NCI-H146 treated with DMSO at 0.1 percent for 48 hours (cell line): ENCODE results near the gene CALHM3.

ENCODE experiments used
- DNase-seq: peaks from one replicate; lab custom pipeline; 2025; ENCODE audit not compliant: unreplicated experiment; lab: John Stamatoyannopoulos, UW

CALHM3 gene

DNA sequence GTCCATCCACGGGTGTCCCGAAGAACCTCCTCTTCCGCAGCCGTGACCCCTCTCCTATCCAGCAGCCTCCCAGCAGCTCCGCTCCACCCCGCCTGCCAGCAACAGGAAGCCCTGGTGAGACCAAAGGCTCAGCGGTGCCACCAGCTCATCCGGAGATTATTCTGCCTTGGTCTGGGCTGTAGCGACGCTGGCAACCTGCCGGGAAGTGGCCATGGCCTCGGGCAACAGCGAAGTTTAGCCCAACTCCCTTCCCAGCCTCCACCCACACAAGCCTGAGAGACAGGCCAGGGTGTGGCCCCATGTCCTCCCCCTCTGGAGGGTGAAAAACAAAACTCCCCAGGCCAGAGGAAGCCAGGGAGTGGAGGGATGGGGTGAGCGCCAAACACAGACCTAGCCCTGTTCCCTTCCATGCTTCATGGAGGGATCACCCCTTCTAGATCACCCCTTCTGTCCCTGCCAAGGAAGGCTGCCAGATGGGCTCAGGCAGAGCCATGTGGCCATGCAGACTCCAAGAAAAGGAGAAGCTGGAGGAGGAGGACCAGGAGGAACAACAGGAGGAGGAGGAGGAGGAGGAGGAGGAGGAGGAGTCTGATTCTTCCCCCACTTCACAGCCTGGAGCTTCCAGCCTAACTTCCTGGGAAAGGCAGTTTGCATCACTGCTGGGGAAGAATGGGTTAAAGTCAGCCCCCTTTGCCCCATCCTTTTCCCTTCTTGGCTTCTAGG, 27.8 kb downstream of the CALHM3 start:
- DNase-seq, result no peak

DNA sequence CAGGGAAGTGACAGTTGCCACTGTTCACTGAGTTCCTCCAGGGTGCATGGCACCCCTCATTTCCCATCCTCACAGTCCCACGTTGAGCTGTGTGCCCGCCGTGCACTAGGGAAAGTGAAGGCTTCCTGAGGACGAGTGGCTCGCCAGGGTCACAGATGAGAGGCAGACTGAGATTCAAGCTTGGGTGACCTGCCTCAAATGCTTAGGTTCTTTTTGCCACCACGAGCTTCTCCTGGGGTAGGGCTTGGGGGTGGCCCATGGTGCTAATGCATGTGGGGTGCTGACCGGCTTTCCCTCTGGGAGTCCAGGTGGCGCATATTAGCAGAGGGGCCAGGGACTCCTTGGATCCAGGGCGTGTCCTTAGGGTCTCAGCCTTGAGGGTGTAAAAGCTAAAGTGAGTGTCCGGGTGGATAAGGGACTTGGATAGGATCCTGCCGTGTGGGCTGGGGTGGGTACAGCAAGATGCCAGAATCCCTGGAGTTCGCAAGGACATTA, 28.8 kb downstream of the CALHM3 start:
- no peak for DNase-seq

DNA sequence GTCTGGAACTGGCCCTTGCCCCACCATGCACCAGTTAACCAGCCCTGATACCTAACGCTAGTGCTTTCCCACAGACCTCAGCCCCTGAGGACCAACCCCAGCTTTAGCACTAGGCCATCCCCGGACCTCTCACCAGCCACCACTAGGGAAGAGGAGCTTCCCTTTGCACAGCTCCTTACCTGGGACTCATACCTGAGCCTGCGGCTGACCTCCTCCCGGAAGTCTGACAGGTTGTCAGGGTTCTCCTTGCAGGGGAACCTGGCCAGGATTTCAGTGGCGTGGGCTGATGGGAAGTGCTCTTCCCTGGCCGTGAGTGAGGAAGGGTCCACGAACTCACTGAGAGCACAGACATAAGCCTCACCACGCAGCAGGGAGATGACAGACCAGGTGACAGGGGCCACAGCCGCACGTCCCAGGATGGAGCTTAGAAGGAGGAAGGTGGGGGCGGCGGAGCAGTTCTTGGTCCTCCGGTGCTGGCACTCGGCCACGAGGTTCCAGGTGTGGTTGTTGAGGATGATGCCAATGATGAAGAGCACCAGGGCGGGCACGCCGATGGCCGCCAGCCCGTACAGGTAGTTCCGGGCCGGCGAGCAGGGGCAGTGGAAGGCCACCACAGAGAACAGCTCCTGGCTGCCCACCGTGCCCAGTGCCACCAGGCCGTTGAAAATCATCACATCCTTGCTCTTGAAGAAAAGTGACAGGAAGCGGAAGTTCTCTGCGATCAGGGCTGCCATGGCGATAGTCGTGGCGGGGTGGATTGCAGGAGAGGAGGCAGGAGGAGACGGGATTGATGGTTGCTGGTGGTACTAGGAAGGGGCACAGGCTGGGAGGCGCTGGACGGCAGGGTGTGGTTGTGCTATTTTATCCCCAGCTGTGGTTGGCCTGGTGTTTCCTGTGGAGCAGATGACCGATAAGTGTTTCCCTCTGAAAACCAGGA, 29.6 kb downstream of the CALHM3 start:
- no peak for DNase-seq

DNA sequence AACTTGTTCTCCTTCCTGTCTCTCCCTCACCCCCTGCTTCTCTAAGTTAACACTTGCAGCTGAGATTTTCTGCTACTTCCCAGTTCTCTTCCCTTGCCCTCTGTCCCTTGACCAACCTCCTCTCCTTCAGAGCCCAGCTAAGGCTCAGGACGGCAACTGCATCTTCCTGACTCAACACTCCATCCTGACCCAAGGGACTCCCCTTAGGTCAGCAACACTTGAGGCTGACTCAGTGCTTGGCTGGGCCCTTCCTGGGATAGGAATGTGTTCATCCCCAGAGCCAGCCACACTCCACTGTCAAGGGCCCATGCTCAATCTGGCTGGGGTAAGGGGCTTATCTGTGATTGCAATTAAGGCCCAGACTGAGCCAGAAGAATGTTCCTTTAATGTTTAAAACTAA, 30.3 kb downstream of the CALHM3 start:
- no peak for DNase-seq

DNA sequence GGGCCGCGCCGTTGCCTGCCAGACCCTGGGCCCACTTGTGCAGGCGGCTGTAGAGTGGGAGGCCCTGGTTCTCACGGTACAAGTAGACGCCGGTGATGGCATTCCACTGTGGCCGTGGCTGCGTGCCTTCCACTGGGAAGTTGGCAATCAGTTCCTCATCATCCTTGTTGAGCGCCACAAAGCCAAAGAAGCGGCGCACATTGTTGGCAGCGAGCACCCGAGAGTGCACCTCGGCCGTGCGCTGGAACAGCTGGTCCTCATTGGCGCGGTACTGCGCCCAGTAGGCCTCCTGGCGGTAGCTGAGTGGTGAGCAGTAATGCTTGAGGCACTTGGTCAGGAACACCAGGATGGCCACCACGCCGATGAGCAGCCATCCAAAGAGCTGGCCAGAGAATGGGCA, 31.9 kb downstream of the CALHM3 start:
- no peak for DNase-seq

DNA sequence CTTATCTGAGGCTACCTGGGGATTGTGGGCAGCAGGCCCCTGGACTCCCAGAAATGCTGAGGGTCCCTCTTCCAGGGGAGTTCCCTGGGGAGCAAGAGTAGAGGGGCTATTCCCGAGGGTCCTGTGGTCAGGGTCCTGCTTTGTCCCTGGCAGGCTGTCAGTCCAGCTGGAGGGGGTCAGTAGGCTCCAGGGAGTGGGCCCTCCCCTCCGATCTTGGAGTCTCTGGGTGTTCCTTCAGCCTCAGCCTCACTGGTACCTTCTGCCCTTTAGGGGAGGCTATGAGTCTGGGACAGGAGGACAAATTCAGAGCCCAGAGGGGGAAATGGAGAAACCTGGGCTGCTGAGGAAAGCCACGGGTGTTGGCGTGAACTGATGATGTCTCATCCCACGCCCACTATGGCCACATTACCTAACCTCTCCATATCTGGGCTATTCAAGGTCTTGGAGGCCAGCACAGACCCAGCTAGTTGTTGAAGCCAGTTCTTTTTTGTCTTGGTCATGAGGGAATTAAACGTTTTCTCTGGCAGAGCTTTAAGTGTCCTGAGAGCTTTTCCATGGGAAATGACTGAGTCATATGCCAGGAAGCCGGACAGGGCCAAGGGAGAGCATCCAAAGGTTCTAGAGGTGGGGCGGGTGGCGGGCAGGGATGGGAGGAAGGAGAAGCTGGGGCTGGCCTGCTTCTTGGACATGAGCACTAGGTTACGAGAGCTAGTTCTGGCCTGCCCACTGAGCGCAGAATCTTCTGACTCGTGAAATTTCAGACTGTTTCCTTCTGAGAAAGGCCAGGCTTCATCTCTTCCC, 33.1 kb downstream of the CALHM3 start:
- DNase-seq, result no peak

DNA sequence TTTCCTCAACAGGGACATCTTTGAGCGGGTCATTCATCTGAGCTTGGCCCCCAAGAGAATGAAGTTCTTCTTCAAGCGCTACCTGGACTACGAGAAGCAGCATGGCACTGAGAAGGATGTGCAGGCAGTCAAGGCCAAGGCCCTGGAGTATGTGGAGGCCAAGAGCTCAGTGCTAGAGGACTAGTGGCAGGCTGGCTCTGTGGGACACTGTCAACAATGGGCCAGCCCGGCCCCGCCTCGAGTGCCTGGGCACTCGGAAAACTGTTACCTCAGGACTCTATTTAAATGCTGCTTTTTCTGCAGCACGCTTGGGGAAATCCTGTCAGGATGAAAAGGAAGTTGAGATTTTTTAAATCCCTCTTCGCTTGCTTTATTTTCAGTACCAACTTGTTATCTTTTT, 33.7 kb downstream of the CALHM3 start:
- no peak for DNase-seq

DNA sequence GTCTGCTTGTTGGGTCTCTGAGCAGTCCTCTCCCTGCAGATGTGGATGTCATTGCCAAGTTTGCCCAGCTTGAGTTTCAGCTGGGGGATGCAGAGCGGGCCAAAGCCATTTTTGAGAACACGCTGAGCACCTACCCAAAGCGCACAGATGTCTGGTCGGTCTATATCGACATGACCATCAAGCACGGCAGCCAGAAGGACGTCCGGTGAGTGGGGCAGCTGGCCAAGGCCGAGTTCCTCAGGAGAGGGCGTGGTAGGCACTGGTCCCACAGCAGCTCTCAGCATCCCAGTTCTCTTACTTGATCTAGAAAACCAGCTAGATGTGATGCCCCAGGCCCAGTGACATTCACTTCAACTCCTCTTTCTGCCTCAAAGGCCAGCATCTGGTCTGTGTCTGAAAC, 34.6 kb downstream of the CALHM3 start:
- DNase-seq, result no peak

DNA sequence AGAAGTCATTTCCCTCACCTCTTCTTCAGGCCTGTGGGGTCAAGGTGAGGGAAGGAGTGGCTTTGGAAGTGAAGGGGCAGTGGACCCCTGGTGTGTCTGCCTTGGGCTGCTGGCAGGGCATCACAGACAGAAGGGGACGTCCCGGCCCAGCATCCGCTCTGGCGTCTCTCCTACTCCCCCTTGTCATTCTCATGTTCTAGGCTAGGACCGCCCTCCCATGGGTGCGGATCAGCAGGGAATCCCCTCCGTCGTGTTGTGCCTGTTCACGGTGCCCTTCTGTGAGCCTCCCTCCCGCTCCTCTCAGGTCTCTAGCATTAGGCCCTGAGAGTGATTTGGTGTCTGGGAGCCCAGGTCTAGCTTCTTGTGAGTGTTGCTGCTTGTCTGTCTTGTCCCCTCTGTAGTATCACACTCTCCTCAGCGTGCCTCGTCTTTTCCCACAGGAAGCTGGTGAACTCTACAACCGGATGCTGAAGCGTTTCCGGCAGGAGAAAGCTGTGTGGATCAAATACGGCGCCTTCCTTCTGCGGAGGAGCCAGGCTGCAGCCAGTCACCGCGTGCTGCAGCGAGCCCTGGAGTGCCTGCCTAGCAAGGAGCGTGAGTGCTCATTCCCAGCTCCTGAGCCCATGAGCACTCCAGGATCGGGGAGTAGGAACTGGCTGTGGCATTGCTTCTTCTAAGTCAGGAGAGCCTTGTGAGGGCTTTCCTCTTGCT, 35.4 kb downstream of the CALHM3 start:
- no peak for DNase-seq

DNA sequence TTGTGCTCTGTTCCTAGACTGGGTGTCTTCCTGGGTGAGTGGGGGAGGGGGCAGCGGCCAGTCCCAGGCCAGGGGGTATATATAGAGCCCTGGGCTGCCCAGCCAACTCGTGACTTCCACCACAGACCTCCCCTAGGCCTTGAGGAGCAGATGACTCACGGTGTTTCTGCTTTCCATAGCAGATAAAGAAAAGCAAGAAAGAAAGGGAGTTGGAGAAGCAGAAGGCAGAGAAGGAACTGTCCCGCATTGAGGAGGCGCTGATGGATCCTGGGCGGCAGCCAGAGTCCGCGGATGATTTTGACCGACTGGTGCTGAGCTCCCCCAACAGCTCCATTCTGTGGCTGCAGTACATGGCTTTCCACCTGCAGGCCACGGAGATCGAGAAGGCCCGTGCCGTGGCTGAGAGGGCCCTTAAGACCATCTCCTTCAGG, 37.0 kb downstream of the CALHM3 start:
- DNase-seq, result no peak

DNA sequence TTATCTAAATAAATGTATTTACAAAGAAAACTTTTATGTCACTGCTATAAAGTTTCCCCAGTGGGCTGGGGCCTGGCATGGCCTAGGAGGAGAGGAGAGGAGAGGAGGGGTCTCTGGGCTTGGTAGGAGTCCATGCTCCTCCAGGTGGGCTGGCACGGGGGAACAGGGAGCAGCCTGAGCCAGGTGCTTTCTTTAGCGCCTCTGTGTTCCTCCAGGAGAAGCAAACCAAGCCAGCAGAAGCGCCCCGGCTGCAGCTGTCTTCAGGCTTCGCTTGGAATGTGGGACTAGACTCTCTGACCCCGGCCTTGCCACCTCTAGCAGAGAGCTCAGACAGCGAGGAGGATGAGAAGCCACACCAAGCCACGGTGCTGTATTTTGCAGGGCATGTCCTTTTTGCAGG, 37.4 kb downstream of the CALHM3 start:
- no peak for DNase-seq

DNA sequence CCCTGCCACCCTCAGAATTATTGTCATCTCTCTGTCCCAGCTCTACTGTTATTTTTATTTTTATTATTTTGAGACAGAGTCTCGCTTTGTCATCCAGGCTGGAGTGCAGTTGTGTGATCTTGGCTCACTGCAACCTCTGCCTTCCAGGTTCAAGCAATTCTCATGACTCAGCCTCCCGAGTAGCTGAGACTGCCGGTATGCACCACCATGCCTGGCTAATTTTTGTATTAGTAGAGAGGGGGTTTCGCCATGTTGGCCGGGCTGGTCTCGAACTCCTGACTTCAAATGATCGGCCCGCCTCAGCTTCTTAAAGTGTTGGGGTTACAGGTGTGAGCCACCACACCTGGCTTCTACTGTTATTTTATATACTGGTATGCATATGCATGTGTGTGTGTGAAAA, 37.8 kb downstream of the CALHM3 start:
- no peak for DNase-seq

DNA sequence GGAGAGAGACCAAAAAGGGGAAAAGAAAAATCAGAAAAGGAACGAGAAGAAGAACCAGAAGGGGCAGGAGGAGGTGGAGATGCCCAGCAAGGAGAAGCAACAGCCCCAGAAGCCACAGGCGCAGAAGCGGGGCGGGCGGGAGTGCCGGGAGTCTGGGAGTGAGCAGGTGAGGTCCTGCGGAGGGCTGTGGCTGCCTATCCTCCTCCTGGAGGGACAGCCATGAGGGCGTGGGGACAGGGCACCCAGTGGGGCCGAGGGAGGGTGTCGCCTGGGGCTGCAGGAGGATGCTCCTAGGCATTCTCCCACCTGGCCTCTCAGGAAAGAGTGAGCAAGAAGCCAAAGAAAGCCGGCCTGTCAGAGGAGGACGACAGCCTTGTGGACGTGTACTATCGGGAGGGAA, 38.6 kb downstream of the CALHM3 start:
- DNase-seq, result no peak

DNA sequence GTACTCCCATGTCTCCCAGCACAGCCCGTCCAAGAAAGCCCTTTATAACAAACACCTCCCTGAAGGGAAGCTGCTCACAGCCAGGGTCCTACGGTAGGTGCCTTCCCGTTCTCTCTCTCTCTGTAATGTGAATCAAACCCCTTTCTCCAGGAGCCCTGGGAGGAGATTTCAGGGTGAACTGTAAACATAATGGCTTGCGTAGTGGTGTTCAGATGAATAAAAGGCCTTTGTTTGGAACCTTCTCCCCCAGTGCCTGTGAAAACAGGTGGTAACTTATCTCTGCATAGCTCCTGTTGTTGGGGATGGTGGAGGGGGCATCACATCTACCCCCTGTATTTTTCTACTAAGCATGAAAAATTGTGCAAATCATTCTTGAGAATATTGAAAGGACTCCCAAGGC, 39.3 kb downstream of the CALHM3 start:
- DNase-seq, result no peak

DNA sequence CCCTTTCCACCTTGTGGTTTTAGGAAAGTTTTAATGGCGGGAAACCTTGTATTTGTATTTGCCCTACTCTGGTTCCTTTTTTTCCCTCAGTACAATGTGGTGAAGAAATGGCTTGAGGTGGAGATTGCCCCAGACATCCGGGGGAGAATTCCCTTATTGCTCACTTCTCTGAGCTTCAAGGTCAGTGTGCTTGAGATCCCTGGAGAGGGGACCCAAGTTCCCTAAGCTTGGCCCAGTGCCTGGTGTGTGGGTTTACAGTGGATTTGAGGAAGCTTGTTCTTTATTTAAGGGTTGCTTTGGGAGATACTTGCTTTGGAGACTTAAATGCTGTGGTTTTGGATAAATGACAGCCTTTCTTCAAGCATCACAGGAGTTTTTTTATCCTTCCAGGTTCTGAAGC, 45.2 kb downstream of the CALHM3 start:
- no peak for DNase-seq

DNA sequence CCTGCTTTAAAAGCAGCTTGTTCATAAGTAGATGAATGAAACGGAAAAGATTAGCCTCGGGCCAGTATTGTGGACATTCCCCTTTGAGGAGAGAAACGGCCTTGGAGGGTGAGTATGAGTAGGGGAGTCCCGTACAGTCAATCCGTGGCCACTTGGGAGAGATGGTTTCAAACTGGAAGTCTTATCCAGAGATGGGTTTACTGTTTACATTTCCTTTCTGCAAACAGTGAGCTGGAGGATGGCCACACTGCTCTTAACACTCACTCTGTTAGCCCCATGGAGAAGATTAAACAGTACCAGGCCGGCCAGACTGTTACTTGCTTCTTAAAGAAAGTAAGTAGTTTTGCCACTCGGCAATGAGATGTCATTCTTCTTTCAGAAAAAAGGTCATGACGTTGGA, 47.1 kb downstream of the CALHM3 start:
- DNase-seq, result no peak

DNA sequence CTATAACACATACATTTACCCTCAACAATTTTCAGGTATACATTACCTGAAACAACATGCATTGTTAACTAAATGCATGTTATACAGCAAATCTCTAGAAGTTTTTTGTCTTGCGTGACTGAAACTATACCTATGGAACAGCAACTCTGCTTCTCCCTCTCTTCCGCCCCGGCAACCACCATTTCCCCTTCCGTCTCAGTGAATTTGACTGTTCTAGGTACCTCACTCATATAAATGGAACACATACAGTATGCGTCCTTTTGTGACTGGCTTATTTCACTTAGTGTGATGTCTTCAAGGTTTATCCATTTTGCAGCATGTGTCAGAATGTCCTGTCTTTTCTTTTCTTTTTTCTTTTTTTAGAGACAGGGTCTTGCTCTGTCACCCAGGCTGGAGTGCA, 49.4 kb downstream of the CALHM3 start:
- no peak for DNase-seq

DNA sequence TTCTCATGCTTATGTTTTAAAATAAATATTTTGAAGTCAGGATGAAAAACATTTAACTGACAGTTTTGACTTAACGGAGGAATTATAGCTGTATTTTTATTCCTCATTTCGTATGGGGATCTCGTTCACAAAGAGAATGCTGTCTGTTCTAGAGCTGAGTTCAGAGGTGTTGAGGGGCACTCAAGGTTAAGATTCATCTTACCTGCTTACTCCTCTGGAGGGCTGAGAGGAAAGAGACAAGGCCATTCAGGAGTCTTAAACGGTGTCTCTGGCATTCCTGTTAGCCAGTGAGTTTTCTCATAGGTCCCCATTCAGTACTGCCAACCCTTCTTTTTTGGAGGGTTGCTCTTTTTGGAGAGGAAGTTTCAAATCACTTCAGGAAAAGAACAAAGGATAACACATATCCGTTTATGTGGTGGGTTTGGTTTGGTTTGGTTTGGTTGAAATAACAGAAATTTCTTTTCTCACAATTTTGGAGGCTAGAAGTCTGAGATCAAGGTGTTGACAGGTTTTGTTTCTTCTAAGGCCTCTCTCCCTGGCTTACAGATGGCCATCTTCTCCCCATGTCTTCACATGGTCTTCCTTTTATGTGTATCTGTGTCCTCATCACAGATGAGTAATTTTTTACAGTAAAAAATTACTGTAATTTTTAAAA, 49.9 kb downstream of the CALHM3 start:
- DNase-seq, result no peak

DNA sequence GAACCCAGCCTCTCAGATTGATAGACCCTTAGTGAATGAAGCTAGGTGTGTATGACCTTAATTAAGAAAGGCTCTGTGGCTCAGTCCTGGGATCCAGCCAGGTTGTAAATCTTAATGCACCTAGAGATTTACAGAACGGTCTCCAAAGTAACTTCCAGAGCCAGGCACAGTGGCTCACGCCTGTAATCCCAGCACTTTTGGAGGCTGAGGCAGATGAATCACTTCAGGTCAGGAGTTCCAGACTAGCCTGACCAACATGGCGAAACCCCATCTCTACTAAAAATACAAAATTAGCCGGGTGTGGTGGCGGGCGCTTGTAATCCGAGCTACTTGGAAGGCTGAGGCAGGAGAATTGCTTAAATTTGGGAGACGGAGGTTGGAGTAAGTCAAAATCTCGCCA, 51.2 kb downstream of the CALHM3 start:
- no peak for DNase-seq

DNA sequence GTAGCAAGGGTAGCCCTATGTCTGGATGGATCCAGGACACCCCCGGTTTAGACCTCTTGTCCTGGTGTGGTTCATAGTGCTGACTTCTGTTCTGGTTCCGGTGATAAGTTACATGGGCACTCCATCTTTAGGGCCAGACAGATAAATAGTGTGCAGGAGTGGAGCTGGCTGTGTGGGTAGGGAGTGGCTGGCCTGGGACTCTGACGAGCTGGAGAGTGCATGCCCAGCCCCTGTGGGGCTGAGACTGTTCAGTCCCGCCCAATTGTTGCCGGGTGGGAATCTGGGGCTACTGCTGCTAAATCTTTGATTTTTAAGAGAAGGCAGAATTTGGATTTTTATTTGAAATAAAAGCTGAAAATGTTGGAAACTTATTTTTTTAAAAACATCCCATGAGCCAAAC, 55.3 kb downstream of the CALHM3 start:
- no peak for DNase-seq
